CD4-positive, alpha-beta T cell treated with Interleukin-12 subunit alpha and Interleukin-12 subunit beta, for 1 hour (primary cell): ENCODE results near the gene TASOR.
"Not testable (repeated sequence)": the region's sequence is repeated elsewhere in the genome, so short reads cannot be mapped to it uniquely, and the experiment has no call there.

Source experiments
- DNase-seq: peaks from one replicate; pipeline ENCODE4 v3.0.0-alpha.2; 2020

The TASOR gene, protein sequence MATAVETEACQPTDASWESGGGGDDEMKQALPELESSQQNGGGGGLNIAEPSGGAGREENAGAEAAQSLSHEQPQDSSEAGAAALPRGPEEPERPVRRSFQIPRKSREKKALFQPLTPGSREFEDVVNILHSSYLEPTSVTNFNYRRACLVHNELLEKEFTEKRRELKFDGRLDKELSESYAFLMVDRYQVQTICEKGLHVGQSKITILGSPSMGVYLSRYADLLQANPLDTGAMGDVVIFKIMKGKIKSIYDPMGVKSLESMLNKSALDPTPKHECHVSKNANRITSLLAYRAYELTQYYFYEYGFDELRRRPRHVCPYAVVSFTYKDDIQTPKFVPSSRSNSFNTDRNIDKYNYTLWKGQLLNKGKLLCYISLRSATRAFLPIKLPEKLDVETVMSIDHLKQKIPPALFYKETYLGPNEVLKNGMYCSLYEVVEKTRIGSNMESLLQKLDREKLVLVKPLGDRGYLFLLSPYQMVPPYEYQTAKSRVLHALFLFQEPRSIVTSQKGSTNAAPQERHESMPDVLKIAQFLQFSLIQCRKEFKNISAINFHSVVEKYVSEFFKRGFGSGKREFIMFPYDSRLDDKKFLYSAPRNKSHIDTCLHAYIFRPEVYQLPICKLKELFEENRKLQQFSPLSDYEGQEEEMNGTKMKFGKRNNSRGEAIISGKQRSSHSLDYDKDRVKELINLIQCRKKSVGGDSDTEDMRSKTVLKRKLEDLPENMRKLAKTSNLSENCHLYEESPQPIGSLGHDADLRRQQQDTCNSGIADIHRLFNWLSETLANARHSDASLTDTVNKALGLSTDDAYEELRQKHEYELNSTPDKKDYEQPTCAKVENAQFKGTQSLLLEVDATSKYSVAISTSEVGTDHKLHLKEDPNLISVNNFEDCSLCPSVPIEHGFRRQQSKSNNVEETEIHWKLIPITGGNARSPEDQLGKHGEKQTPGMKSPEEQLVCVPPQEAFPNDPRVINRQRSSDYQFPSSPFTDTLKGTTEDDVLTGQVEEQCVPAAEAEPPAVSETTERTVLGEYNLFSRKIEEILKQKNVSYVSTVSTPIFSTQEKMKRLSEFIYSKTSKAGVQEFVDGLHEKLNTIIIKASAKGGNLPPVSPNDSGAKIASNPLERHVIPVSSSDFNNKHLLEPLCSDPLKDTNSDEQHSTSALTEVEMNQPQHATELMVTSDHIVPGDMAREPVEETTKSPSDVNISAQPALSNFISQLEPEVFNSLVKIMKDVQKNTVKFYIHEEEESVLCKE (N-terminal part only)

DNA sequence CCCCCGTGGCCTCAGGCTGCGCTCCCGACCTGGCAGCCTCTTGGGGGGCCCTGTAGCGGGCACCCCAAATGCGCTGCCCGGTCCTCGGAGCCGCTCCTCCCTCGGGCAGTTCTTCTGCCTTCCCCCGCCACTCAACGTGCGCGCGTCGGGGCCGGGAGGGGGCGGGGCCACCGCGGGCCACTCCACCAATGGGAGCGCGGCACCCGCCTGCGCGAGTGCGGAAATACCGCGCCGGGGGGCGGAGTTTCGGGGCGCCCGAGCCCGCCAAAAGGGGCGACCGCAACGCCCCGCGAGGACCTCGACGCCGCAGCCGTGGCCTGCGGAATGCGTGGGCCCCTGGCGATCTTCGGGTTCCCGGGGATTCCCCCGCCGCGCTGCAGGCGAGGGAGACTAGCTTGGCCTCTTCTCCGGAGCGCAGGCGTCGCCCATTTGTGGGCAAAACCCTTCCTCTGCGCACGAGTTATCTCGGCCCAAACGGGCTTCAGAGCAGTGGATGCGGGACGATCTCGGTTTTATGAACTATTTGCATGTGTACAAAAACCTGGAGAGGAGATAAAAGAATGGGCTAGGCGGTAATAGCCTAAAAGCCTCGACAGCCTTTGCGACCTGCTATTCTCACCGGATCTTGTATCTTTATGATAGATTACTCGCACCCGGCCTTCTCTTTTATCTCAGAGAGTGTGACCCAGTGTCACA is at the start of gene TASOR:
Gene TASOR, minus strand, starts transcription at position 144 of the 696 bp plus-strand sequence. CDS start 259 bp downstream, outside the sequence.
- peak; percentile 92 for DNase-seq

DNA sequence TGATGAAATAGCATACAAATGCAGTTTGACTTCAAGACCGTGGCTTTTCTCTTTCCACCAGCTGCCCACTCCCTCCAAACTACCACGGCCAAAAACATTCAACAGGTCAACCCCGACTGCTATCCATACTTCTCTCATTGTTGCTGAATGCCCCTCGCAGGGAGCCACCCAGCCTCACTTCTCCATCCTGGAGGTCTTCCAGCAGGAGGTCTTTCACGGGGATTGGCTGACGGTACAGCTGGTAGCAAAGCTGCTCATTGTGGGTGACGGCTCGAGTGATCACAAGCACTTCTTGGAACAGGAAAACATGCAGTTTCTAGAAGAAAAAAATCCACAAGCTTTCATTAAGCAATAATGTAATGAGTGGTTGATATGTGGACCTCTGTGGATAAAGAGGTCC is 49.0 kb upstream of the TASOR start:
- no peak for DNase-seq

DNA sequence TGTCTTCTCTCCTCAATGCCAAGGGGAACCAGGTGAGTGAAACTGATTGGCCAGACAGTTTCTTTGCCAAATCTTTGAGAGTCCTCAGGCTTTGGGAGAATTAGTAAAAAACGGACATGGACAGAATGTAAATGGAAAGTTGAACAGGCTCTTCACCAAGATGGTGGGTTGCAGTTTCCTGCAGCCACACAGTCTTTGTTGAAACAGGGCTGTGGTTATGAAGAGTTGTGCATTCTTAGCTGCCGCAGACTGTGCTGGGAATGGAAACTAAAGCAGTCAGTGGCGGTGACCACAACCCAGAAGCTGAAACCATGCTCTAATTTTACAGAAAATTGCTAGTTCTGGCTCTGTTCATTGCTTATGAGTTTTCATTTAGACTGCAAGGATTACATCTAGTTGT is 42.1 kb upstream of the TASOR start:
- peak; percentile 64 for DNase-seq

DNA sequence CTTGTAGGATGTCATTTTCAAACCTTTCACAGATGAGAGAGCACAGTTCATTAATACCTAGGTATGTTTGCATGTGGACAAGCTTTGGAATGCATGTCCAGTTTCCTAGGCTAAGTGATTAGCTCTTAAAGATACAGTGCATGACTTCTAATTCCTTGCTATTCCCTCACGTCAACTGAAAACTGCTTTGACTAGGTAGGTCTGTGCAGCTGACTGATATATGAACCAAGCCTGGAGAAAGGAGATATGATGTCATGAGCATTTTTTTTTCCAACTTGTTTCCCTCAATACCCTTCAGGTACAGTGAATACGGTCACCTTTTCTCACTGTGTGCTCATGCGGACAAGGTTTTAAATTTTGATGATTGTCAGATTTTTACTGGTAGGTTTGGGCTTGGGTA is 41.6 kb upstream of the TASOR start:
- no peak for DNase-seq

DNA sequence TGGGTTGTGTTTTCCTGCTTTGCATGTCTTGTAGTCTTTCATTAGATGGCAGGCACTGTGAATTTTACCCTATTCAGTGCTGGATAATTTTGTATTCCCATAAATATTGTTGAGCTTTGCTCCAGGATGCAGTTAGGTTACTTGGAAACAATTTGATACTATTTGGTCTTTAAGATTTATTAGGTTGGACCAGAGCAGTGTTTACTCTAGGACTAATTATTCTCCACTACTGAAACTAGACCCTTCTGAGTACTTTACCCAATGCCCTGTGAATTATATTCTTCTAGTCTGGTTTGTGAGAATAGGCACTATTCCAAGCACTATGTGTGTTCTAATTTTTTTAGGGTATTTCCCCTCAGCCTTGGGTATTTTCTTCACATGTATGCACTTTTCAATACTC is 37.8 kb upstream of the TASOR start:
- DNase-seq = no peak

DNA sequence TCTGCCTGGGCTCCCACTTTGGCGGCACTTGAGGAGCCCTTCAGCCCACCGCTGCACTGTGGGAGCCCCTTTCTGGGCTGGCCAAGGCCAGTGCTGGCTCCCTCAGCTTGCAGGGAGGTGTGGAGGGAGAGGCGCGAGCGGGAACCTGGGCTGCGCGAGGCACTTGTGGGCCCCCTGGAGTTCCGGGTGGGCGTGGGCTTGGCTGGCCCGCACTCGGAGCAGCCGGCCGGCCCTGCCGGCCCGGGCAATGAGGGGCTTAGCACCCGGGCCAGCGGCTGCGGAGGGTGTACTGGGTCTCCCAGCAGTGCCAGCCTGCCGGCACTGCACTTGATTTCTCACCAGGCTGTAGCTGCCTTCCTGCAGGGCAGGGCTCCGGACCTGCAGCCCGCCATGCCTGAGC is 35.7 kb upstream of the TASOR start:
- DNase-seq = not testable (repeated sequence)

DNA sequence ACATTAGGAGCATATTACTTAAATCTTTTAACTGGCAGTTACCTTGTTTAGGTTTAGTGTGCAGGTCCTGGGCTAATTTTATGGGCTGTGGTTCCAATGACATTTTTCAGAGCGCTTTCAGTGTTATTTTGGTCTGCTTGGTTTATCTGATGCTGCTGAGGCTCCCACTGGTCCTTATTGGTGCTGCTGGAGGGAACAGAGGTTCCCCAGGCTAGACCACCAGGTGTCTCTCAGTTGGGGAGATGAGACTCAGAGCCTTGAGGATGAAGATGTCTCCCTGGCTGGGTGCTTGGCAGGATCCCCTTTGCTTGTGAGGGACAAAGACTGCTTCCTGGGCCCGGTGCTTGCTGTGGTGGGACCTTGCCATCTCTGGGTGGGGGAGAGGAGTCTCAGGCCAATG is 28.3 kb upstream of the TASOR start:
- no peak for DNase-seq

DNA sequence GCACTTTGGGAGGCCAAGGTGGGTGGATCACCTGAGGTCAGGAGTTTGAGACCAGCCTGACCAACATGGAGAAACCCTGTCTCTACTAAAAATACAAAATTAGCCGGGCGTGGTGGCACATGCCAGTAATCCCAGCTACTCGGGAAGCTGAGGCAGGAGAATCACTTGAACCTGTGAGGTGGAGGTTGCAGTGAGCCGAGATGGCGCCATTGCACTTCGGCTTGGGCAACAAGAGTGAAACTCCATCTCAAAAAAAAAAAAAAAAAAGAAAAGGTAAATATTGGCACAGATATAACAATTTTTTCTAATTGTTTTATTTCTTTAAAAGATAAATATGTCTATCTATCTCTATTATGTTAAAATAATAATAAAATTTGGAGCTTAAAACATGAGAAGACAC is 24.3 kb upstream of the TASOR start:
- peak; percentile 41 for DNase-seq

DNA sequence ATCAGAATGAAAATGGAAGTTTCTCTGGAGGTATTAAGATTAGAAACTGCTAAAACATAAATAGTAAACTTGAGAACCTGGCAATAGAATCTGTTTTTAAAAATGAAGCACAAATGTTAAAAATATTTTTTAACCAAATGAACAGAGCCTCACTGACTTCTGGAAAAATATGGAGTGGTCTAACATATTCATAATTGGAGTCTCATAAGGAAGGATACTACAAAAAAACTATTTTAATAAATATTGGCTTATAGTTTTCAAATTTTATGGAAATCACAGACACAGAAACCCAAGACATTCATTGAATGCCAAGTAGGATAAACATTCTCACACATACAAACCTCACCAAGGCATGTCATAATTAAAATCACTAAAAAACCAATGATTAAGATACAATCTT is 23.6 kb upstream of the TASOR start:
- DNase-seq = no peak

DNA sequence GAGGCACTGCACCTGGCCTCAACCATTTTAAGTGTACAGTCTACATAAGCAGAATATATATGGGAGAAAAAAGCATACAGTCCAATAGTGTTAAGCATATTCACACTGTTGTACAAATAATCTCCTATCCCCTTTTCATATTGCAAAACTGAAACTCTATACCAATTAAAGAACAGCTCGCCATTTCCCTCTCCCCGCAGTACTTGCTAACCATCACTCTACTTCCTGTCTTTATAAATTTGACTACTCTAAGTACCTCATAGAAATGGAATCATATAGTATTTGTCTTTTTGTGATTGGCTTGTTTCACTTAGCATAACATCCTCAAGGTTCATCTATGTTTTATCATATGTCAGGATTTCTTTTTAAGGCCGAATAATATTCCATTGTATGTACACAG is 21.6 kb upstream of the TASOR start:
- no peak for DNase-seq

DNA sequence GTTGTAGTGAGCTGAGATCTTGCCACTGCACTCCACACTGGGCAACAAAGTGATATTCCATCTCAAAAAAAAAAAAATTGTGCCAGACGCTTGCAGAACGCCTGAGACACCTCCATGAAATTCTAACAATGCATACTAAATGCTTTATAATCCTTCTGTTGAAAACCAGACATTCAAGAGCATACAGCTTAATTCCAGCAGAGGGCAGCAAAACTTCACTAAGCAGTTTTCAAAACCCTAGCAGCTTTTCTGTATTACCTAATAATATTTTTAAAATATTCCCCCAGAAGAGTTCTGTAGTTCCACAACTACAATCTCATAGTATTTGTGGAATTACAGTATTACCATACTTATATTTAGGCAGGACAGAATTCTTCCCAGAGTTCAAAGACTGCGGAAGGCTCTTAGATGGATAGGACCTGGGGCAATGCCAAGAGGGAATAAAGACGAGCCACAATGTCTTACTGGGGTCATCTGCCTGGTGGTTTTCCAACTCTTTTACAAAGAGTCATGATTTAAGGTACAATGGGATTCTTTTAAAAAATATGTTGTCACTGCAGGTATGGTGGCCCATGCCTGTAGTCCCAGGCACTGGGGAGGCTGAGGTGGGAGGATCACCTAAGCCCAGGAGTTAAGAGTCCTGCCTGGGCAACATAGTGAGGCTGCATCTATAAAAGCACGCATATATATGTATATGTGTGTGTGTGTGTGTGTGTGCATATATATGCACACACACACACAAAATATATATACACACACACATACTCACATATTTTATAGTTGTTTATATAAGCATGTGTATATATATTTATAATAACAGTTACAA is 19.6 kb upstream of the TASOR start:
- peak; percentile 79 for DNase-seq

DNA sequence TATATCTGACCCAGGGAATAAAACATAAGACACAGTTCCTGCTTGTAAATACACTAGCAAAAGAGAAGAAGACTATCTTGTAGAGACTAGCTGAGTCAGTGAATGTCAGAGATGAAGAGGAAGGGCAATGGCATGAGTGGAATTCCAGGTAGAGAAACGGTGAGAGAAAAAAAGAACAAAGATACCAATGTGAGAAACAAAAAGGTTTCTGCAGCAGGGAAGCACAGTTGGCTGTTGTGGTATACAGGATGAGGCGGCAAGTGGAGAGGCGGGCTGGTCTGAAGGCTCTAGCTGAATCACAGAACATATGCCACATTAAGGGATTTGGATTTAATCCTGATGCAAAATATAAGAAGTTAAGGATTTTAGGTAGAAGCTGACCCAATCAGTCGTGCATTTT is 17.1 kb upstream of the TASOR start:
- DNase-seq = no peak

DNA sequence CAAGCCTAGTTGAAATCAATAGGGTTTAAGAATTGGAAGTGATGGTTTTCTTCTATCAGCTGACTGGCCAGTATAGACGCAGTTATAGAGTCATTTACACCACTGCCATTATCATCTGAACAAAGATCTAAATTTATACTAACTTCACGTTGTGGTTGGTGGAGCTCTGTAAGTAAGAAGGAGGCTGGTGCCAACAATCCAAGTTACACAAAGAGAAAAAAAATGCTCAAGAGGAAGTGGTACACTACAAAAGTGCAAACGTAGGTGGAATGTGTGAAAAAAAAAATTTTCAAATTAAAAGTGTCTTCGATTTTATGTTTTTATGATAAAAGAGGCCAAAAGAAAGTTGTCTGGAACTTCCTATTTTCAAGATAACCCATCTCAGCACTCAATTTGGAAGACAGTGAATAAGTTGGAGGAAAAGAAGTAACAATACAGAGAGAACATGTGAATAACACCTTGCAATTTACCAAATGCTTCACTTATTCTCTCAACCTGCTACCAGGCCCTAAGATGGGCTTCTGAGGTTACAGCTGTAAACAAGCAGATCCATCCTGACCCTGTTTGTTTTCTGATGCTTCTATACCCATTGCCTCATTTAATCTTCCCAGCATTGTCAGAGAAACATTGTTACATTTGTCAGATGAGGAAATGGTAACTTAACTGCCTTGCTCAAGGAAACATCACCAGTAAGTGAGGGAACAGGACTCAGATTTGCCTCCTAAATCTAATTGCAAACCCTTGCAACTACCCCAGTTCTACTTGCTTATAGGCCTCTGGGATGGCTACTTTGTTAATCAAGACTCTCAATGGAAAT is 12.0 kb upstream of the TASOR start:
- peak; percentile 45 for DNase-seq

DNA sequence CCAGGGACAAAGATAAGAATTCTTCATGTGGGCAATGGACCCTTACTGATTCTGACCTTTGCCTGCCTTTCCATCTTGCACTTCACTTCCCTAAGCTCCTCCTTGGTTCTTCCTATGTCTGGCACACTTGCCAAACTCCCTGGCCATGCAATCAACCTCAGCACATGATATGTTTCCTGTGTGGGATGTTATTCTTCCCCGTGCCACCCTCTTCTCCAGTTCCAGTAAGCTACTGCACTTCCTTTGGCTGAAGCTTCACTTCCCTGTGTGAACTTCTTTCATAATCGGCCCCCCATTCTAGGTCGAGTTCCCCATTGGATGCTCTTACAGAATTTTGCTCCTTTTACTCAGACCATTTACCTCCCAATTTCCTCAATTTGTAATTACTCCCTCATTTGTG is 10.7 kb upstream of the TASOR start:
- no peak for DNase-seq

DNA sequence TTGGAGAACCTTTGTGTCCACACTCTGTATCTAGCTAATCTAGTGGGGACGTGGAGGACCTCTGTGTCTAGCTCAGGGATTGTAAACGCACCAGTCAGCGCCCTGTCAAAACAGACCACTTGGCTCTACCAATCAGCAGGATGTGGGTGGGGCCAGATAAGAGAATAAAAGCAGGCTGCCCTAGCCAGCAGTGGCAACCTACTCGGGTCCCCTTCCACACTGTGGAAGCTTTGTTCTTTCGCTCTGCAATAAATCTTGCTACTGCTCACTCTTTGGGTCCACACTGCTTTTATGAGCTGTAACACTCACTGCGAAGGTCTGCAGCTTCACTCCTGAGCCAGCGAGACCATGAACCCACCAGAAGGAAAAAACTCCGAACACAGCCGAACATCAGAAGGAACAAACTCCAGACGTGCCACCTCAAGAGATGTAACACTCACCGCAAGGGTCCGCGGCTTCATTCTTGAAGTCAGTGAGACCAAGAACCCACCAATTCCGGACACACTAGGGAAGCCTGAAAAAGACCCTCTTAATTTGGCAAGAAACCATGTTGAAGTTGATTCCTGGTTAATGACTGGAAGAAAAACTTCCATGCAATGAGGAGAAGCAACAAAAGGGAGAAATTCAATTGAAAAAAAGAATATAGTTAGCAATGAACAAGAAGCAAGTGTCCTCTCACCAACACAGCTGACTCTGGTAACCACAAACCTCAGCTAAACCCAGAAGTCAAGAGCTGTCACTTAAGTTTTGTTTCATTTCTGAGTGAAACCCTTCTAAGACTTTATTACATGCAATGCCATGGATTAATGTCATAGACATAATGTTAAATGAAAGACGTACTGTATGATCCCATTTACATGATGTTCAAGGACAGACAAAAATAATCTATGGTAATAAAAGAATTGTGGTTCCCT is 9.7 kb upstream of the TASOR start:
- DNase-seq = peak; percentile 63

DNA sequence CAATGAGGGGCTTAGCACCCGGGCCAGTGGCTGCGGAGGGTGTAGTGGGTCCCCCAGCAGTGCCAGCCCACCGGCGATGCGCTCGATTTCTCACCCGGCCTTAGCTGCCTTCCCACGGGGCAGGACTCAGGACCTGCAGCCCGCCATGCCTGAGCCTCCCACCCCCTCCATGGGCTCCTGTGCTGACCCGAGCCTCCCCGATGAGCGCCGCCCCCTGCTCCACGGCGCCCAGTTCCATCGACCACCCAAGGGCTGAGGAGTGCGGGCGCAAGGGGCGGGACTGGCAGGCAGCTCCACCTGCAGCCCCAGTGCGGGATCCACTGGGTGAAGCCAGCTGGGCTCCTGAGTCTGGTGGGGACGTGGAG is 8.9 kb upstream of the TASOR start:
- DNase-seq = not testable (repeated sequence)

DNA sequence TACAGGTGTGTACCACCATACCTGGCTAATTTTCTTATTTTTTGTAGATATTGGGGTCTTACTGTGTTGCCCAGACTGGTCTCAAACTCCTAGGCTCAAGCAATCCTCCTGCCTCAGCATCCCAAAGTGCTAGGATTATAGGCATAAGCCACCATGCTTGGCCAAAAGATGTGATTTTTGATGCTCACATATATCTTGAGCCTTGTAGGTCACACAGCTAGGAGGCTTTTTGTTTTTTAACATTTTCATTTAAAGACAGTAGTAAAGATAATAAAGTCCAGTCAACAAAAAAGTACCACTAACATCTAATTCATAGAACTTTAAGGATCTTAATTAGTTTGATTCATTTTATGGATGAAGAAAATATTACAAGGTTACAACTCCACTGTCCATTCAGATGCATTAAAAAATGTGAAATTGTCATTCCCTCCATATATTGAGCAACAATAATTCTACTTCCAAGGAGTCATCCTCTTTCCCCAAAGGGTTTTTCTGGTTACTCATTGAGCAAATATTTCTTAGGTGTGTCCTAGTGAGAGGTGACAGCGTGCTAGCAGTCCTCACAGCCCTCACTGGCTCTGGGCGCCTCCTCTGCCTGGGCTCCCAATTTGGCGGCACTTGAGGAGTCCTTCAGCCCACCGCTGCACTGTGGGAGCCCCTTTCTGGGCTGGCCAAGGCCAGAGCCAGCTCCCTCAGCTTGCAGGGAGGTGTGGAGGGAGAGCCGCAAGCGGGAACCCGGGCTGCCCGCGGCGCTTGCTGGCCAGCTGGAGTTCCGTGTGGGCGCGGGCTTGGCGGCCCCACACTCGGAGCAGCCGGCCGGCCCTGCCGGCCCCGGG is 8.3 kb upstream of the TASOR start:
- no peak for DNase-seq

DNA sequence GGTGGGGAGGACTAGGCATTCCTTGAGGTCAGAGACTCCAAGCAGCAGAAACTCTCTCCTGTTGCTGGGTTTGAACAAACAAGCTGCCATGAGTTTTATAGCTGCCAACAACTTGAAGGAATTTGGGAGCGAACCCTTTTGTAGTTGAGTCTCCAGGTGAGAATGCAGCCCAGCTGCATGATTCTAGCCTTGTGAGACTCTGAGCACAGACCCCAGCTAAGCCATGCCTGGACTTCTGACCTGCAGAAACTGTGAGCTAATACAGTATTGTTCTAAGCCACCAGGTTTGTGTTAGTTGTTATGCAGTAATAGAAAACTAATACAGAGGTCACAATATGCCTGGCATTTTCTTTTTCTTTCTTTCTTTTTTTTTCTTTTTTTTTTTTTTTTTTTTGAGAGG is 6.2 kb upstream of the TASOR start:
- DNase-seq = no peak

DNA sequence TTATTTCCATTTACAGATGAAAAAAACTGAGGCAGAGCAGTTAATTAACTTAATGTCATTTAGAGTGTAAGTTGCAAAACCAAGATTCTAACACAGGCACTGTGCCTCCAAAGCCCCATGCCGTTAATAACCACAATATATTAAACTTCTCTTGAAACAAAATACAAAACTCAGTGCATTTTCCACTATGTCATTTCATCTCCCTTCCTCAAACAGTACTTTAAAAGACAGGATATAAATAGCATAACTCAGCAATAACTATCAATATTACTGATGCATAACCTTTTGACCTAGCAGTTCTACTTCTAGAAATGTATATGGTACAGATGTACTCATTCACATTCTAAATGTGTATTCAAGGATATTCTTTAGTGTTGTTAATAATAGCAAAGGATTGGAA is 5.1 kb upstream of the TASOR start:
- DNase-seq = no peak
